GM21737 (cell line): ENCODE data around the gene FER1L5.

Source experiments
- ATAC-seq: cut with Tn5 transposase; IDR thresholded peaks from one replicate; pipeline ENCODE4 v1.9.1; 2021; ENCODE audit warnings: mild to moderate bottlenecking, moderate library complexity; ENCODE audit not compliant: unreplicated experiment

The FER1L5 gene

DNA sequence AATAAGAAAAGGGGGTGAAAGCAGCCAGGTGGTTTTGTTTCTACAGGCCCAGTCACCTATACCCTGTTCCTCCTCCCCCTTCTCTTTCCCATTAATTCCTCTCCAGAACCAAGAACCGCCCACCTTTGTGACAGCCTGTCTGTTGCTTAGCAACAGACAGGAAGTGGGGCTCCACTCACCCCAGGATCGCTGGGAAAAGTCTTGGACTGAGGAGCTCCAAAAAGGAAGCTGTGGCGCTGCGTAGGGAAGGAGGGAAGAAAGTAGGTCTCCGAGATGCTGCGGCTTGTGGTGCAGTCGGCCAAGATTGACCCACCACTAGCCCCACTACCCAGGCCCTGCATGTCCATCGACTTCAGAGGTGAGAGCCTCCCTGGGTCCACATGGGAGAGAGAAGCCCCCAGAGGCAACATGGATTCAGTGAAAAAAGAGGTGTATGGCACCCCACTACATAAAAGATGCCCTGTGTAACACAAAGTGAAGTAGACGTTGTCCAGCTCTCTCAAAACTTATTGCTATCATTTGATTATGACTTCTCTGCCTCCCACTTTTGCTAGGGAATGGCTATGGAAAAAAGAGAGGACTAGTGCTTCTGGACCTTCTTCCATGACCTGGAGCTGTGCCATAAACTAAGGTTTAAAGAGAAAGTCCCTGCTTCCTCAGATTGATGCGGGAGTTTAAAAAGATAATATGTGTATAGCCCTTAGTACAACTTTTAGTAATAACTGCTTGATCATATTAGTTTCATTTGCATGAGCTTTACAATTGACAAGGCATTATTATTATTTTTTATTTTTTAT is at the start of gene FER1L5:
TSS of gene FER1L5 (plus strand) at position 201 of the 797 bp plus-strand sequence. CDS start at position 274, 73 bp downstream.
- no peak for ATAC-seq

- ATAC-seq = no peak
Observed at GRCh38 chr2:96594282-96594681, 48.3 kb upstream of the FER1L5 start.

- no peak for ATAC-seq
Observed at GRCh38 chr2:96594691-96595152, 47.8 kb upstream of the FER1L5 start.

DNA sequence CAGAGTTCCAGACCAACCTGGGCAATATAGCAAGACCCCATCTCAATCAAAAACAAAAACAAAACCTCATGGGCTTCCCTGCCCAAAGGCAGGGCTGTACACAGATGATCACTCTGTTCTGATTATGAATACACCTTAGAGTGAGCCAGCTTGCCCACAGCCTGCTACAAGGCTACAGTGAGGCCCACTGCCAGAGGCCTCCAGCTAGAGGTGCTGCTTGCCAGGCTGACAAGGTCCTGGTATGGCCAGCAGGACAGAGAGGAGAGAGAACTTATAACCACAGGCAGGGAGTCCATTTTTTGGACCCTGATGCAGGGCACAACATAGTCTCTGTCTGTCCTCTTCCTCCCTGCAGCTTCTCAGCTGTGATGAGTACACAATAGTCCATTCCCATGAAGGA is 46.0 kb upstream of the FER1L5 start:
- ATAC-seq = no peak

GRCh38 chr2:96599941-96600340 is 42.6 kb upstream of the FER1L5 start:
- no peak for ATAC-seq

GRCh38 chr2:96601382-96602292 is 40.9 kb upstream of the FER1L5 start:
- no peak for ATAC-seq

- no peak for ATAC-seq
Observed at GRCh38 chr2:96602330-96602823, 40.2 kb upstream of the FER1L5 start.

GRCh38 chr2:96604104-96604503 is 38.5 kb upstream of the FER1L5 start:
- no peak for ATAC-seq

- ATAC-seq = no peak
Observed at GRCh38 chr2:96608469-96609455, 33.8 kb upstream of the FER1L5 start.

- ATAC-seq = no peak
Observed at GRCh38 chr2:96616128-96616527, 26.4 kb upstream of the FER1L5 start.

- no peak for ATAC-seq
Observed at GRCh38 chr2:96616535-96616934, 26.0 kb upstream of the FER1L5 start.

- no peak for ATAC-seq
Observed at GRCh38 chr2:96617012-96617411, 25.6 kb upstream of the FER1L5 start.

DNA sequence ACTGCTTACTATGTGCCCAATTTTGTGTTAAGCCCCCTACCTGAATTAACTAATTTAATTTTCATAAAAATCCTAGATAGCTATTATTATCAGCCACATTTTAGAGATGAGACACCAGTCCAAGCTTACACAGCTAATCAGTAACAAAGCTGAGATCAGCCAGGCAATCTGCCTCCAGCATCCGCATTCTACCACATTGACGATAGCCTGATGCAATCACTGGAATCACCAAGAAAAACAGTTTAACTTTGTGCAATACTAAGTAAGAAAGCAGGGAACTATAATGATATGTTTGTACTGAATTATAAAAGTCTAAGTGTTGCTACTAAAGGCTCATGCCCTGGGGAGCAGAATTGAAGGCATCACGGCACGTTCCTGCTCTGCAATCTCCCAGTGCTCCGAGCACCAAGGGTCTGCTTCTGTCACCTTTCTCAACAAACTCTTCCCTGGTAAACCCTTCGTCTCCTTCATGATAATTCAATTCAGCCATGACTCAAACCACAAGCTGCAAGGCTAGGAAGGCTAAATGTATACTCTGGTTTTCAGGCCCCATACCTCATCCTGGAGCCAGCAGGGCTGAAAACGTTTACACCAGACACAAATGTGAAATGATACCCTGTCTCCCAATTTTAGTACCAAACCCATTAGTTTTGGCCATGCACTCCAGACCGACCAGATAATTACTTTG is 23.8 kb upstream of the FER1L5 start:
- ATAC-seq = no peak

DNA sequence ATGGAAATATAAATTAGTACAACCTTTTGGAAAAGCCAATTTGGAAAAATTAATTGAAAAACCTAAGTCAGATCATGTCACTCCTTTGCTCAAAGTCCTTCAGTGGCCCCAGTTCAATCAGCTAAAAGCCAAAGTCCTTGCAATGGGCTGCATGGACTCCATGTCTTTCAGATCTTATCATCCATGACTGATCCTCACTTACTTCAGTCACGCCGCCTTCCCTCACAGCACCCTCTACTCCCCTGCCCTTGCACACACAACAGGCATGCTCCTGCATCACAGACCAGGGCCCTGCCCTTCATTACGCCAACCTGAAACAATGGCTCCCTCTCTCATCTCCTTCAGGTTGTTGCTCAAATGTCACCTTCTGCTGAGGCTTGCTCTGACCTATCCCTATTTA is 20.0 kb upstream of the FER1L5 start:
- no peak for ATAC-seq

- no peak for ATAC-seq
Observed at GRCh38 chr2:96623116-96623515, 19.4 kb upstream of the FER1L5 start.

DNA sequence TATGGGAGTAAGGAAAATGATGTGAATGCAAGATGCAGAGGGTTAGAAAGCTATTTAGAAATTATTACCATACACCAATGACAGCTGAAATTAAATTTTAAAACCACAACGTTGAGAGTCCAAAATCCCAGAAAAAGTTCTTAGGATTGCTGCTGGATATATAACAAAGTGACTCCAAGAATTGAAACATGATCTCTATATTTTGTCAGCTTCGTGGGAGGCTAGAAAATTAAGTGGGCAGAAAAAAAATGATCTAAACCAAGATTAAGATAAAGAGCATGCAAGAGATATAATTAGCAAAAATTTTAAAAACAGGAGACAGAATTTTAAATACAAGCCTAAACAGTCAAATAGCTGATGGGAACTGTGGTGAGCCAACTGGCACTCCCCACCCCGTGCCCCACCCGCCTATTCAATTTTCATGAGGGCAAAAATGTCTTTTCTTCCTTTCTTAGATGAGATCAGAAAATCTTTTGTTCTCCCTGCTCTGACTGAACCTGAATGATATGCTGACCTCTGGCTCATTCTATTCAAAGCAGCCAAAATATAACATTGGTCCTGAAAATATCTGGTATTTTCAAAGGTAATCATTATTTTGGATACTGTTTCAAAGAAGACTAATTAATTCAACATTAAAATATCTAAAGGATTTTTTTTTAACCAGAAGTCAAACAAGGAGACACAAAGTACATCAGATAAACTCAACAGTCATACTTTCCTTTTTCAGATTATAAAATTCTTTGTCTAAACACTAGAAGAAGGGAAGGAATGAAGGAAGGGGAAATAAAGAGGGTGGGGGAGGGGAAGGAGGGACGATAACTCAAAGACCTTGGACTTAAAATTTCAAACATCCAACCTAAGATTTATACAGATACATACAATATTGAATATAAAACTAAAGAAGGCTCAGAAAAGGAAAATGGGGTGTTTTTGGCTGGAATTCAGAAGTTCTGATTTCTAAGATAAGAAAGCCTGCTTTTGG is 16.7 kb upstream of the FER1L5 start:
- ATAC-seq = no peak

- no peak for ATAC-seq
Observed at GRCh38 chr2:96626553-96626942, 16.0 kb upstream of the FER1L5 start.

DNA sequence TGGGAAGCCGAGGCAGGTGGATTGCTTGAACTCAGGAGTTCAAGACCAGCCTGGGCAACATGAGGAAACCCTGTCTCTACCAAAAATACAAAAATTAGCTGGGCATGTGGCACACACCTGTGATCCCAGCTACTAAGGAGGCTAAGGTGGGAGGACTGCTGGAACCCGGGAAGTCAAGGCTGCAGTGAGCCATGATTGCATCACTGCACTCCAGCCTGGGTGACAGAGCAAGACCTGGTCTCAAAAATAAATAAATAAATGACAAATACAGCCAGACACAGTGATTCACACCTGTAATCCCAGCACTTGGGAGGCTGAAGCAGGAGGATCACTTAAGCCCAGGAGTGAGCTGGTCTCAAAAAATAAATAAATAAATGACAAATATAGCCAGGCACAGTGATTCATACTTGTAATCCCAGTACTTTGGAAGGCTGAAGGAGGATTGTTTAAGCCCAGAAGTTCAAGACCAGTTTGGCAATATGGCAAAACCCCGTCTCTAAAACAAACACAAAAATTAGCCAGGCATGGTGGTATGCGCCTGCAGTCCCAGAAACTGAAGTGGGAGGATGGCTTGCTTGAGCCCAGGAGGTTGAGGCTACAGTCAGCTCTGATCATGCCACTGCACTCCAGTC is 10.6 kb upstream of the FER1L5 start:
- no peak for ATAC-seq
